CD4-positive, alpha-beta T cell (primary cell): Measurements from ENCODE around the gene FBXO3. TPM values are rescaled to one million over a fixed set of nuclear protein-coding genes. Genes with fewer than 3 reads are reported as not detected.

Experiments
- ATAC-seq: fragments of 200-7000 bp; cut with Tn5 transposase; one replicate; pipeline ENCODE4 v1.10.0; 2022; ENCODE audit warnings: mild to moderate bottlenecking; ENCODE audit not compliant: poor library complexity
- CTCF ChIA-PET: fragments of 350-600 bp; sonication (Branson Sonifier 250); formaldehyde crosslinking; loops from one replicate; lab custom pipeline; 2021; ENCODE audit warnings: antibody characterized with exemption, inconsistent platforms; lab: Charles Lee
- POLR2A ChIA-PET: fragments of 350-600 bp; sonication (Branson Sonifier 250); formaldehyde crosslinking; loops from one replicate; lab custom pipeline; 2021; ENCODE audit warnings: antibody characterized with exemption, inconsistent platforms; lab: Charles Lee
- DNase-seq, 14 experiments: peaks; one replicate each; pipeline ENCODE4 v3.0.0-alpha.2; 2013 to 2020; ENCODE audit warnings: mixed read lengths in 2 of 14
- H3K27ac ChIP-seq, 2 donors: one replicate each; pipeline versions ENCODE4 v1.5.1 to v1.7.0; 2013; ENCODE audit warnings: low read length in 2 of 2, low read depth in 1 of 2, mild to moderate bottlenecking in 1 of 2
- H3K27me3 ChIP-seq, 2 experiments: 1 replicate in 1 of 2; 2 replicates in 1 of 2; pipeline versions ENCODE4 v1.6.1 to v1.7.0; 2013; ENCODE audit warnings: low read length in 2 of 2, control low read depth in 1 of 2, mild to moderate bottlenecking in 1 of 2, moderate library complexity in 1 of 2; ENCODE audit not compliant: insufficient read depth in 2 of 2, control insufficient read depth in 1 of 2
- H3K36me3 ChIP-seq: one replicate; pipeline ENCODE4 v1.6.1; 2013; ENCODE audit warnings: low read length, control low read depth; ENCODE audit not compliant: insufficient read depth
- H3K4me1 ChIP-seq: one replicate; pipeline ENCODE4 v1.6.1; 2013; ENCODE audit warnings: low read length, control low read depth; ENCODE audit not compliant: insufficient read depth
- H3K4me3 ChIP-seq: one replicate; pipeline ENCODE4 v1.5.1; 2013; ENCODE audit warnings: mild to moderate bottlenecking, low read length, moderate library complexity
- H3K9me3 ChIP-seq, 2 experiments: 1 replicate in 1 of 2; 2 replicates in 1 of 2; pipeline versions ENCODE4 v1.6.1 to v1.7.0; 2013; ENCODE audit warnings: low read length in 2 of 2, mild to moderate bottlenecking in 2 of 2, control low read depth in 1 of 2, moderate library complexity in 1 of 2; ENCODE audit not compliant: control insufficient read depth in 1 of 2, insufficient read depth in 1 of 2
- H3K27ac Mint-ChIP-seq: one replicate; pipeline ENCODE4 v1.8.0; 2020; ENCODE audit warnings: mixed read lengths
- H3K27me3 Mint-ChIP-seq: one replicate; pipeline ENCODE4 v1.8.0; 2021; ENCODE audit warnings: mixed read lengths
- H3K36me3 Mint-ChIP-seq: one replicate; pipeline ENCODE4 v1.8.0; 2021; ENCODE audit warnings: low read depth, mixed read lengths
- H3K4me1 Mint-ChIP-seq: one replicate; pipeline ENCODE4 v1.8.0; 2021; ENCODE audit warnings: low read depth, mixed read lengths
- H3K4me3 Mint-ChIP-seq: one replicate; pipeline ENCODE4 v1.8.0; 2020; ENCODE audit warnings: mild to moderate bottlenecking, mixed read lengths
- H3K9me3 Mint-ChIP-seq: one replicate; pipeline ENCODE4 v1.8.0; 2020; ENCODE audit warnings: mixed read lengths
- CTCF ChIP-seq: fragments of 200-600 bp; IDR thresholded peaks from one replicate; pipeline ENCODE4 v1.8.0; 2022; ENCODE audit warnings: antibody characterized with exemption, mild to moderate bottlenecking
- intact Hi-C, 2 experiments: fragments of 100-400 bp; cut with DNase I in 1 of 2; cut with micrococcal nuclease in 1 of 2; formaldehyde crosslinking; loops; one replicate each; pipeline versions ENCODE4 v1.15.1 to v1.9.0; 2023 to 2025; cut with DNase I, micrococcal nuclease
- total RNA-seq, 174 experiments: library from RNA in 2 of 174; stranded (reverse) in 2 of 174; gene quantifications; one replicate each; pipeline ENCODE4 v1.2.3 and lab custom pipeline; 2021 to 2026

FBXO3 gene
- total RNA-seq, 2 experiments from 2014 or later, result 62.0 to 63.4 TPM

GRCh38 chr11:33775467-33775807, 1.1 kb upstream of the FBXO3 start:
- peak in 1 of 14 experiments; percentile 11 for DNase-seq
- Histone ChIP-seq H3K9me3 (no peaks in the 10 kb centered on the region), H3K4me1 (peaks cover 41% of the 10 kb centered on the region), H3K27ac (no peak overlapping the region), H3K27me3 (peaks cover 0 to 11% of the 10 kb centered on the region in 2 experiments), H3K36me3 (peaks cover 2% of the 10 kb centered on the region), H3K4me3 (no peak overlapping the region)
- Mint-ChIP-seq H3K27me3 (peaks cover 17% of the 10 kb centered on the region), H3K36me3 (peaks cover 25% of the 10 kb centered on the region), H3K27ac (peak overlapping the region; percentile 97), H3K9me3 (no peaks in the 10 kb centered on the region), H3K4me3 (peak overlapping the region; percentile 97), H3K4me1 (peaks cover 49% of the 10 kb centered on the region)
- CTCF ChIA-PET, result interaction anchor here (1.4 kb wide), 1 partner anchor 33 kb away, joined by 4 read pairs; no protein-coding TSS in a partner anchor
- no peak for TF ChIP-seq CTCF
- intact Hi-C loops, result loop anchor here (2.0 to 10.0 kb wide), 5 partner anchors 39 to 1139 kb away; partner anchors contain the start of genes C11orf91 (in 2 of the 2), APIP (in 1 of the 2), CAT (in 1 of the 2) and CD59 (in 1 of the 2)
- POLR2A ChIA-PET, result interaction anchor here (0.5 to 2.8 kb wide), 7 partner anchors 13 to 276 kb away, joined by 3 to 16 read pairs (median 4); partner anchors contain the start of gene CD59
- ATAC-seq, result no peak

- H3K4me3 Mint-ChIP-seq, result peak overlapping the region; percentile 97
- TF ChIP-seq CTCF, result no peak
- Histone ChIP-seq H3K36me3 (peaks cover 5% of the 10 kb centered on the region), H3K4me1 (peaks cover 41% of the 10 kb centered on the region), H3K9me3 (no peaks in the 10 kb centered on the region), H3K27me3 (peaks cover 0 to 11% of the 10 kb centered on the region in 2 experiments), H3K27ac (peak overlapping the region; percentile 52 to 56), H3K4me3 (peak overlapping the region; percentile 73)
- no peak for ATAC-seq
- DNase-seq, result no peak
- POLR2A ChIA-PET, result interaction anchor here (0.5 to 2.8 kb wide), 10 partner anchors 12 to 613 kb away, joined by 3 to 16 read pairs (median 4); partner anchors contain the start of genes CD59, CSTF3 and NAT10
- H3K27ac Mint-ChIP-seq, result peak overlapping the region; percentile 97
- H3K9me3 Mint-ChIP-seq, result no peaks in the 10 kb centered on the region
- peaks cover 30% of the 10 kb centered on the region for H3K36me3 Mint-ChIP-seq
- CTCF ChIA-PET, result interaction anchor here (1.4 kb wide), 1 partner anchor 33 kb away, joined by 4 read pairs; no protein-coding TSS in a partner anchor
- H3K27me3 Mint-ChIP-seq, result peaks cover 12% of the 10 kb centered on the region
- intact Hi-C loops, result loop anchor here (2.0 to 10.0 kb wide), 7 partner anchors 38 to 1140 kb away; partner anchors contain the start of genes C11orf91 (in 2 of the 2), APIP (in 1 of the 2), CAPRIN1 (in 1 of the 2) and CAT (in 1 of the 2)
- peaks cover 55% of the 10 kb centered on the region for H3K4me1 Mint-ChIP-seq
Measured at GRCh38 chr11:33774736-33775466, 581 bp upstream of the FBXO3 start.

- Mint-ChIP-seq H3K36me3 (peaks cover 40% of the 10 kb centered on the region), H3K4me1 (peaks cover 61% of the 10 kb centered on the region), H3K9me3 (no peaks in the 10 kb centered on the region), H3K4me3 (peak overlapping the region; percentile 97), H3K27ac (peak overlapping the region; percentile 97), H3K27me3 (peaks cover 1% of the 10 kb centered on the region)
- peaks cover 0 to under 1% of the 10 kb centered on the region in 2 experiments for H3K27me3 ChIP-seq
- no peaks in the 10 kb centered on the region for H3K9me3 ChIP-seq
- peak in 13 of 14 experiments; percentile 6 to 65 (median 25) for DNase-seq
- intact Hi-C loops, result loop anchor here in 1 of 2 experiments (5.0 to 10.0 kb wide), 3 partner anchors 279 to 1141 kb away; partner anchors contain the start of genes APIP, CAPRIN1, PDHX and QSER1
- ATAC-seq, result peak; percentile 33
- peaks cover 19% of the 10 kb centered on the region for H3K36me3 ChIP-seq
- H3K27ac ChIP-seq, result peak overlapping the region; percentile 64 to 75
- H3K4me3 ChIP-seq, result peak overlapping the region; percentile 73
- no peak for TF ChIP-seq CTCF
- H3K4me1 ChIP-seq, result peaks cover 39% of the 10 kb centered on the region
- CTCF ChIA-PET, result interaction anchor here (1.0 to 1.6 kb wide), 2 partner anchors 31 to 35 kb away, joined by 3 to 7 read pairs; no protein-coding TSS in a partner anchor
- POLR2A ChIA-PET, result interaction anchor here (0.6 to 2.8 kb wide), 5 partner anchors 12 to 612 kb away, joined by 3 to 16 read pairs (median 4); partner anchors contain the start of genes CD59 and CSTF3
Measured at GRCh38 chr11:33773404-33773986, 825 bp downstream of the FBXO3 start.
